Occipital lobe (tissue), 2 donors: Measurements from ENCODE around the gene TNPO1. TPM values are rescaled to one million over a fixed set of nuclear protein-coding genes. Genes with fewer than 3 reads are reported as not detected.
"Not testable (repeated sequence)": the region's sequence is repeated elsewhere in the genome, so short reads cannot be mapped to it uniquely, and the experiment has no call there.

Experiments used
- DNase-seq: peaks from one replicate; lab custom pipeline; 2025; lab: John Stamatoyannopoulos, UW
- total RNA-seq: library from RNA; depleted of rRNA; stranded (reverse); fragments of >200 nt; gene quantifications from one replicate; pipeline ENCODE4 v1.2.3, GENCODE V29; 2014

TNPO1 gene
- total RNA-seq, 1 donor from 2014 or later = 299 TPM

DNA sequence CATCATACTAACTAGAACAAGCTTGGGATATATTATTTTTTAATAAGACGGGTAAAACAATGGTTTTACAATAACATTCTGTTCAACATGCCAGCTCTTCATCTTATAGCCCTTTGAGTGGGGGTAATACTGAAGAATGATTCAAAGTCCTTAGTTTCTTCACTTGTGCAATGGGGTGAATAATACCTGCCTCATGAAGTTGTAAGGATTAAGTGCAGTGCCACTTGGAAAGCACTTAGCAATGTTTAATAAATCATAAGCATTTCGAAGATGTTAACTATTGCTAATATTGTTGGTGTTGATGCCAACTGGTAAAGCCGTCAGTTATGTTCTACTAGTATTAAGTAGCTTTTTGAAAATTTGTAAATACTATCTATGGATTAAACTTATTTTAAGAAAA, 38.0 kb downstream of the TNPO1 start:
- DNase-seq = no peak

- DNase-seq = no peak
Measured at GRCh38 chr5:72855821-72856220, 39.4 kb downstream of the TNPO1 start.

DNA sequence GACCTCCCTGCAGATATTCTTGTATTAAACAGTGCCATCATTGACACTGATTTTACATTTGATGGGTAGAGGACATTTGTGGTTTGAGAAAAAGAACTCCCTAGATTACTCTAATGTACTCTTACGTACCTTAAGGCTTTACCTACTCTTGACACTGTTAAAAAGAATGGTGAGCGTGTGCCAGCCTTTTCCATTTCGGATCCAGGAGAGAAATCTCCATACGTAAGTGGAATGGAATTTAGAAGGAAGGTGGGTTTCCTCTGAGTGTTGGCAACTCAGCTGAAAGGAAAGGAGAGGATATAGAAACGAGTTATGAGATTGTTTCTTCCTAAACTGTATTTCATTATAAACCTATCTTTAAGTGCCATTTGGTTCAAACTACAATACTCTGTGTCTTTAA, 40.9 kb downstream of the TNPO1 start:
- no peak for DNase-seq

DNA sequence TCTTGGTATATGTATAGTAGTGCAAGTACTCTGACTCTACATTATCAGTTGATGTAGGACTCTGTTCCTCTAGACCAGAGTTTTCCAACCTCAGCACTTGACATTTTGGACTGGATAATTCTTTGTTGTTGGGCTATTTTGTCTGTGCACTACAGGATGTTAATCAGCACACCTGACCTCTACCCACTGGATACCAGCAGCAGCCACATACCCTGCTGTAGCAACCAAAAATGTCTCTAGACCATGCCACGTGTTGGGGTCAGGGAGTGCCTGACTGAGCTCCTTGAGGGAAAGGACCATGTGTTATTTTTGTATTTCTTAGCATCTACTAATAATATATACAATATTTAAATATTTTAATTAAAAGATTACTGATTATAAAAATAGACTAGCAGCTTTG, 42.7 kb downstream of the TNPO1 start:
- no peak for DNase-seq

GRCh38 chr5:72860499-72860898, 44.0 kb downstream of the TNPO1 start:
- DNase-seq = no peak

DNA sequence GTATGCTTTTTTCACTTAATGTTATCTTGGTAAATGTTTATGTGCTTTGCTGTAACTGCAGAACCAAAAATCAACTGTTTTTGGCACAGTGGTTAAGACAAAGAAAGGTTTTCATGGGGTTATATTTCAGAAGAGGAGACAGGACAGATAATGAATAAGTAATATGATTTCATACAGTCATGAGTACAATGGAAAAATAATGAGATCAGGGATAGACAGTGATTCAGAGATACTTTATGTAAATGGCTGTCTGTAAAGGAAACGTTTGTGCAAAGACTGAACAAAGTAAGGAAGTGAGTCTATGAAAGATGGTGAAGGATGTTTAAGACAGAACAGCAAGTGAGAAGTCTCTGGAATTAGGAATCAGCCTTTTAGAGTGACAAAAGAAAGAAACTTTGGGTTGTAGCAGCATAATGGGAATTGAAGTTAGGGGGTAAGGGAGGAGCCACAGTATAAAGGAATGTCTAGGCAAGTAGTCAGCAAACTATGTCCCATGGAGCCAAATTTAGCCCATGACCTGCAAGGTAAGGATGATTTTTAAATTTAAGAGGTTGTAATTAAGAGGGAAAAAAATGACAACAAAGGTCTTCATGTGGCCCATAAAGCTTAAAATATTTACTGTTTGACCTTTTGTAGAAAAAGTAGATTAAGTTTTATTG, 55.0 kb downstream of the TNPO1 start:
- no peak for DNase-seq

GRCh38 chr5:72878854-72879253, 62.4 kb downstream of the TNPO1 start:
- DNase-seq = no peak

GRCh38 chr5:72882989-72883388, 66.5 kb downstream of the TNPO1 start:
- DNase-seq = no peak

DNA sequence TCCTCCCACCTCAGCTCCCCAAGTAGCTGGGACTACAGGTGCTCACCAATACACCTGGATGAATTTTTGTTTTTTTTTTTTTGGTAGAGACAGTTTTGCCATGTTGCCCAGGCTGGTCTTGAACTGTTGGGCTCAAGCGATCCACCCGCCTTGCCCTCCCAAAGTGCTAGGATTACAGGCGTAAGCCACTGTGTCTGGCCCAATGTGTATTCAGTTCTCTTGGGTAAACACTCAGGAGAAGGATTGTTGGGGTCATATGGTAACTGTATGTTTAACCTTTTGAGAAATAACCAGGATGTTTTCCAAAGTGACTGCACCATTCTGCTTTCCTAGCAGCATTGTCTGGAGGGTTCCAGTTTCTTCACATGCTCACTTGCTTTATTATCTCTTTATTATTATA, 67.4 kb downstream of the TNPO1 start:
- no peak for DNase-seq

DNA sequence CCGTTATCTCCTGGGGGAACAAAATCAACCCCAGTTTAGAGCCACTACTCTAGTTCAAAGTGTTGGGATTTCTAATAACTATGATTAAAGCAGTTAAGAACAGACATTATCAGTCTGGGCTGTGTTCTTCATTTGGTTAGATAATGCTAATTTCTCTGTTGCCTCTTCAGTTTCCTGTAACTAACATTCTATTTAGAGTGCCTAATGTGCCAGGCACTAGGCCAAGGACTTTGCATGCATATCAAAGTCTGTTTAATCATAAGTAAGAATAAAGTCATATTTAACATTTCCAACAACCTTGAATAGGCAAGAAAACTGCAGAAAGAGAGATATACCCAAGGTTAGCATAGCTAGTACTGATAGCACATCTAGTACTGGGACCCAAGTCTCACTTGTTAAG, 68.4 kb downstream of the TNPO1 start:
- no peak for DNase-seq

- DNase-seq = no peak
Measured at GRCh38 chr5:72885824-72886223, 69.4 kb downstream of the TNPO1 start.

DNA sequence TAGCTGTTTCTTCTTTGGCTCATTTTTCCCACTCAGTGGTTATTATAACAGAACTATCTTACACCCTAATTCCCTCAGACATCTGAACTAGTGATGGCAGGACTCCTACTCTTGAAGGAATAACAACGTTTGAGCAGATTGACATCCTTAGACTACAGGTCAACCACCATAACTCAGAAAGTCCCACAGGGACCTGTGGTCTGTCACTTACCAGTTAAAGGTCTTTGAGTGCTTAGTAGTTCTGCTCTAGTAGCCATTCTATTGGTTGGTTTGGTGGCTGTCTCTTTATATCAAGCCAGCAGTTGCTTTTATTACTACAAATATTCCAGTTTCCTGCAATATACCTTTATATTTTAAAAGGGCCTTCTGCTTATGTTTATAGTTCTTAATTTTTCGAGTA, 72.1 kb downstream of the TNPO1 start:
- no peak for DNase-seq

- DNase-seq = no peak
Measured at GRCh38 chr5:72889324-72889723, 72.9 kb downstream of the TNPO1 start.

- DNase-seq = no peak
Measured at GRCh38 chr5:72892846-72893245, 76.4 kb downstream of the TNPO1 start.

DNA sequence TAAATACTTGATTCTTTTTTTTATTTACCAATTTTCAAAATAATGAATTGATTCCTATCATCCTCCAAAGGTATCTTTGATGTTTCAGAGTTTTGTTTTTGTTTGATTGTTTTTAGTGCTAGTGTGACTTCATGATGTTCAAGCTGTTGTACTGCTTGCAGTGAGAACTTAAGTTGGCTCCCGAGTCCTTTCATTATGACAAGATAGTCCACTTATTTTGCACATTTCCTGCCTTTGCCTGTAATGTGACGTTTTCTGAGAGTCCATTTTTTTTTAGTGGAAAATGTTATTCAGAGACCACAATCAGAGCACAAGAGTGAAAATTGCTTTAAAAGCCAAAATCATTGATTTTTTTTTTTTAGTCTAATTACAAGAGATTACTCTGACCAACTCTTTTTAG, 79.3 kb downstream of the TNPO1 start:
- no peak for DNase-seq

DNA sequence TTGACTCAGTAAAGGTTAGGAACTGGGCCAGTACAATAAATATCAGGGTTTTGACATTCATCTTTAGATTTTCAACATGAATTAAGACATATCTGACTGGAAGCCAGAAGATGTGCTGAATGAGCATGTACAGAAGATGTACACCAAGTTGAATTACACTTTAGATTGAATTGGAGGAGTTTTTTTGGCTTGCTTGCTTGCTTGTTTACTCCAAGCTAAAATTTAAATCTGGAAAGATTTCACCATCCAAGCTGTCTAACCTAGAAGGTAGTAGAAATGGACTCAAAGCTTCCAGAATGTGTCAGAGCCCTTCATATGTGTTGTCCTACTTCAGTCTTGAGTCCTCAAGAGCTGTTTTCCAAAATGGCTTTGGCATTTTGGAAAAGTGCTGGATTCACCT, 90.3 kb downstream of the TNPO1 start:
- DNase-seq = no peak

DNA sequence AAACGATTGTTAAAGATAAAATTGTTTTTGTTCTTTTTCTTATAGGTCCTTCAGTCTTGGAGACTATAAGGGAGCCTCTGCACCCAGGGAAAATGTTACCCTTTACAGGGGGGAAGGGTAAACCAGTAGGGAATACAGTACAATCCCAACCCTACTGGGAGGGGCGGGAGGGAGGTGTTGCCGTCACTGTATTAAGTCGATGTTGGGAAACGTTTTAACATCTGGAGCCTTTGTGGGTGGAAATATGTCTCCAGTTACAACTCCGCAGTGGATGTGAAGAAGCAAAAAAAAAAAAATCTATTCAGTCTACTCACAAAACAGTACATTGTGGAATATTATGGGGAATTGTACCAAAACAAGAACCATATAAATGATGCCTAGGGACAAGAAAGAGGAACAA, 92.2 kb downstream of the TNPO1 start:
- no peak for DNase-seq

DNA sequence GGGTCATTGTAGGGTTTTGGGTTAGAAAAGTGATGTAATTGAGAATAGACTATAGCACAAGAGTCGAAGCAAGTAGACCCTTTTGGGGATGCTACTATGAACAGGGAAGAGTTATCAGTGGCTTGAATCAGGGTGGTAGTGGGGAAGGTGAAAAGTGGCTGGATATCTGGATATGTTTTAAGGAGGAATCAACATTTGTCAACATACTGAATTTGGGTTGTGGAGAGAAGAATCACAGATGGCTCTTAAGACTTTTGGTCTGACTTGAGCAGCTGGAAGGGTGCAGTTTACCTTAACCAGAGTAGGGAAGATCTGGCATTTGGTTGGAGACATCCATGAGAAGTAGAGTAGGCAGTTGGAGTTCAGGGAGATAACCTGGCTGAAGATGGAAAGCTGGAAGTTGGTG, 100.9 kb downstream of the TNPO1 start:
- DNase-seq = no peak

DNA sequence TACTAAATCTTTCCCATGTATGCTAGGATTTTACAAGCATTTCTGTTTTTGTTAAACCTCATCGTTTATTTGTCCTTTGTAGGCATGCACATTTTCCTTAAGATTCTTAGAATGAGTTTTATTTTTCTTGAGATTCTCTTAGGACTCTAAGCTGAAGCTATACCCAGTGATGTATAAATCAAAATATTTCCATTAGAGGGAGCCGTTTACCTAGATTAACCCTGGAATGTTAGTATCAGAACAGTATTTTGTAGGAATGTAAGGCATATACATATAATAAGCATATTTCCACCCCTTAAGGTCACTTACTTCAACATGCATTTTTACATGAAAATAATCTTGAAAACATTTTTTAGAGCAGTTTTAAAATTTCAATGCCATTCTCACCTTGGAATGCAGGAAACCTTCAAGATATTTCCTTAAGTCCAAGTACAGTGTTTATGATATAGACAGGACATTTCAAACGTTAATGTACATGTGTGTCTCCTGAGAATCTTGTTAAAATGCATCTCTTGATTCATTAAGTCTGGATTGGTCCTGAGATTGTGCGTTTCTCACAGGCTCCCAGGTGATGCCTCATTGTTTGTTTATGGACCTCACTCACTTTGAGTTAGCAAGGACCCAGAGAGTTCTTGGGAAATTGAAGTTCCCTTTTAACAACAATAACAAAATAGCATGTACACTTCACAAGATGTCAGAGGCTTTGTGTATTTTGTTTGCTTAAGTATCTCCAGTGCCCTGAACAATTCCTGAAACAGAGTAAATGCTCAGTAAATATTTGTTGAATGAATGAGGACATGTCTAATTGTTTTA, 104.4 kb downstream of the TNPO1 start:
- DNase-seq = no peak

DNA sequence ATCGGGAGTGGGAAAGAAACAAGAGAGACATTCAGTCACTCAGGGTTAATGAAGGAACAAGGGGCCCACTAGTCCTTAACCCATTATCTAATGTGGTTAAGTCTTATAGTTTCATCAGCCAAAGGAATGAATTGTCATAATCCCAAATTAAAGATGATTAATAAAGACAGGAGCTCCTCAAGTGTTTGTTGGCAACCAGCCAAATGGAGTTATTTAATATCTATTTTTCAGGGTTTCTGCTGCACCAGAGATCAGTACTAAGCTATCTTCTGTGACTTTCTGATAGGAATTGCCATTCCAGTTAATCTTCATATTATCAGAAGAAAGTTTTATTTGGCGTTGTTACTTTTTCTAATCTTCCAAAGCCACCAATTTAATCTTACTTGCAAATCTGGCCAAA, 105.4 kb downstream of the TNPO1 start:
- DNase-seq = no peak

GRCh38 chr5:72922422-72922821, 106.0 kb downstream of the TNPO1 start:
- no peak for DNase-seq

- no peak for DNase-seq
Measured at GRCh38 chr5:72925336-72926010, 109.0 kb downstream of the TNPO1 start.

GRCh38 chr5:72932686-72933085, 116.2 kb downstream of the TNPO1 start:
- DNase-seq = not testable (repeated sequence)
